Amniotic stem cell (primary cell): Measurements from ENCODE around the gene PHACTR1.
A peak's percentile ranks its signal among the peaks of the same experiment; 100 is the strongest.
"Not testable (repeated sequence)": the region's sequence is repeated elsewhere in the genome, so short reads cannot be mapped to it uniquely, and the experiment has no call there.

Experiments
- DNase-seq: peaks from one replicate; lab custom pipeline; 2025; lab: John Stamatoyannopoulos, UW

The PHACTR1 gene

GRCh38 chr6:12749531-12750379, 33.2 kb downstream of the PHACTR1 start:
- DNase-seq, result no peak

- DNase-seq, result no peak
These were observed 33.8 kb downstream of the PHACTR1 start for GRCh38 chr6:12750416-12750815.

DNA sequence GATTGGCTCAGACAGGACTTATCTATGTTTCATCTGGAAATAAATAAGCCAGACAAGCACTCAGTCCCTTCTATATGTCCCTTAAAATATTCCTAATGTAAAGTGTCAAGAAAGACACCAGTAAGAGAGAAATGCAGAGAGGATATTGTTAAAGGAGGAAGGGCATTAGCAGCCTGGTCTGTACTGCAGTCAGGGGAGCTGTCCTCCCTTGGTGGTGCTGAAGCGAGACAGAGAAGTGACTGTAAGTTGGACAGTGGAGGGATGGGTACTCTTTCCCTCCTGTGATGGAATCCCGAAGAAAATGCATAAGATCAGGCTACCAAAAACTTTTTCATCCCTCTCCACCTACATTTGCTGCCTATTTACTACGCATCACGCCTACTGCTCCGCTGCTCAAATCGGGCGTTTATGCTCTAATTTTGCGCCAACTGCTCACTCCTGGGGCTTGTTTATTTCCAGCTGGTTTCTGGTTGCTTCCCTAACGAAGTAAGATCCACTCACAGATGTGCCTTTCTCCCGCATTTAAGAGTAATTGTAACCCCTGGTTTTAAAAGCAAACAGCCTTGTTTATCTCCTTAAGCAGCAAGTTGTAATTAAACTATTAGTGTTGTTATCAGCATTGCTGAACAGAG, 35.2 kb downstream of the PHACTR1 start:
- DNase-seq, result peak; percentile 34

- DNase-seq, result no peak
These were observed 36.5 kb downstream of the PHACTR1 start for GRCh38 chr6:12753036-12753435.

DNA sequence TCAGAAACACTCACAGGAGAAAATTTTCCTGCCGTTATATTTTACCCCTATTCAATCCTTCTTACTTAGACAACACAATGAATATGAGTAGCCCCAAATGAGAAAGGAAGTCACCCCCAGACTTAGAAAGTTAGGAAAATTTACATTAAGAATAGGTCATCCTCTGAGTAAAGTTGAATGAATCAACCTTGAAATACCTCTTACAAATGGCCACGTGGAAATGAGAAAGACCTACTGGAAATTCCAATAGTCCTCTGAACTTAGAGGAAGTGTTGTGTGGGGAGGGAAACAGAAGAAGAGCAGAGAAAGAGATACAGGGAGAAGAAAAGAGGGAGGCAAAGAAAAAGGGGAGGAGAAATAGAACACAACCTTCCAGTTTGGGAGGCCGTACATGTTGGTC, 43.7 kb downstream of the PHACTR1 start:
- DNase-seq, result no peak

- no peak for DNase-seq
These were observed 44.3 kb downstream of the PHACTR1 start for GRCh38 chr6:12760911-12761310.

GRCh38 chr6:12761376-12762115, 45.0 kb downstream of the PHACTR1 start:
- no peak for DNase-seq

- DNase-seq, result not testable (repeated sequence)
These were observed 46.3 kb downstream of the PHACTR1 start for GRCh38 chr6:12762731-12763434.

GRCh38 chr6:12766365-12766764, 49.8 kb downstream of the PHACTR1 start:
- DNase-seq, result no peak

DNA sequence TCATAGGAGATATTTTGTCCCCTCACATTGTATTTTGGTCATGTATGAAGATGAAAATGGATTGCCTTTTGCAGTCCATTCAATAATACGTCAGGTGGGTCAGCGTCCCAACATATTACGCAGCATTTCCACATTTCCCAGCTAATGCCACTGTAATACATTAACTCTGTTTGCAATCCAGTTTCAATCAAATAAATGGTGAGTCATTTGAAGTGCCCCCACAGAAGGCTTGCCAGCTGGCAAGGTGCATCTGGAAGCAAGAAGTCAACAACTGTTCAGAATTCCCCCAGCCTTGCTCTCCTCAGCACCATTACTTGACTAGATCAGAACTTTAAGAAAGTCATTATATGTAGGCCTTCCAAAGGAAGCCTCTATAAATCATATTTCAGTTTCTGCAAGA, 50.4 kb downstream of the PHACTR1 start:
- no peak for DNase-seq

GRCh38 chr6:12769556-12770256, 53.1 kb downstream of the PHACTR1 start:
- DNase-seq, result no peak

DNA sequence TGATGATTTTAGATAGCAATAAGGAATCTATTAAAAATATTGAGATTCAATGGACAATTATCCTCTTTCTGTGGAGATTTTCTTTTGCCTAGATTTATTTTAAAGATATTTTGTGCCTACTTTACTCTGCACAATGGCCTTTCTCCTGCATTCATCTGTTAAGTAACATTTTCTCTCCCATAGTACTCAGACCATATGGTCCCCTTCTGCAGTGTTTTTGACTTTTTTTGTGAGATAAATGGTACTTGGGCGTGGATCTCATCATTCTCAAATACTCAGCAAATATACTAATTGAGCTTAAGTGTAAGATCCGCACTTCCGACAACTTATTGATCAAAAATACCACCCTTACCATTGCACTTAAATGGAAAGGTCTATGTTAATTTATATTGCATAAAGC, 55.8 kb downstream of the PHACTR1 start:
- DNase-seq, result no peak

GRCh38 chr6:12776291-12776690, 59.7 kb downstream of the PHACTR1 start:
- no peak for DNase-seq

DNA sequence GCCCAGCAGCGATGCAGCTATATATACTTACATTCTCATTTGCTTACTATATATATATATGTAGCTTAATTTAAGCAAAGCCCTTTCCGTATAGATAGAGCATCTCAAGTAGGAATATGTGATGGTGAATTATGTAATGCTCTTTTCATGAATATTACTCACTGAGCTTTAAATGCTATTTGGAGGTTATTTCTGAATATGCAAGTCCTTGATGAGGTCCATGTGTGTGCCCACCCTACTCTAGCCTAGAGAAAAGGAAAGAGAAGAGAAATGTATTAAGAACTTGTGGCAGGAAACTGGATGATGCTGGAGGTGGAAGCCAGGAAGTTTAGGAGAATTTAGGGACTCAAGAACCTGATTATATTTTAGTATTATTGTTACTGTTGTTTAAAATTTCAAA, 63.2 kb downstream of the PHACTR1 start:
- DNase-seq, result no peak

- no peak for DNase-seq
These were observed 65.6 kb downstream of the PHACTR1 start for GRCh38 chr6:12782136-12782535.

DNA sequence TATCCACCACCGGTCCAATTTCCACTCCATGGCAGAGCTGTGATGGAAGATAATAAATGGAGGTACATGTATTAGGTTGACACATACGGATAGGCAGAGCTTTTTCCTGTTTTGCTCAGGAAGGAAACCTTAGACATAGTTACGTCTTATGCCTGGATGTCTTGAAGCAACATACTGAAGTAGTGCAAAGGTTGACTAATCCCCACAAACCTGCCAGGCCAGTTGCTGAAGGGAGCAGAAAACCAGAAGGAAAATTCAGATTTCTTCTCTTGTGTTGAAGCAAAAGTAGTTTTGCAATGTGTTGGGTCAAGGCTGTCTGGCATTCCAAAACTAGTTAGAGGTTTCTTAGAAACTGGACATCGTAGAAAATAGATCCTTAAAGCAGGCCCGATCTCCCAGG, 68.7 kb downstream of the PHACTR1 start:
- no peak for DNase-seq

DNA sequence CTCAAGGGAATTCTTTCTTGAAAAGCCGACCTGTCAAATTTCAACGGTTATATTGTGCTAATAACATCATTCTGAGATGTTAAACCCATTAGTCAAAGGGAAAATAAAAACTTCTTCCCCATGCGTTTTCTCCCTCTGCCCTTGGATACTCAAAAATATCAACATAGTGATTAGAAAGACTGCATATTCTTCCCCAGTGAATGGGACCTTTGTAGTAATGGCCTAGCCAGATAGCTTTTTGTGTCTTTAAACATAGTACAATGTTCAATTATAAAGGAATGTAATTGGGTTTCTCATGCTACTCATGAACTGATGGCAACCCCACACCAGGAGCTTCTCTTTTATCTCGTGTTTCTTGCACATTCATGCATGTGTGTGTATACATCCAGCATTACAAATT, 69.4 kb downstream of the PHACTR1 start:
- no peak for DNase-seq

GRCh38 chr6:12791371-12791770, 74.8 kb downstream of the PHACTR1 start:
- DNase-seq, result no peak

DNA sequence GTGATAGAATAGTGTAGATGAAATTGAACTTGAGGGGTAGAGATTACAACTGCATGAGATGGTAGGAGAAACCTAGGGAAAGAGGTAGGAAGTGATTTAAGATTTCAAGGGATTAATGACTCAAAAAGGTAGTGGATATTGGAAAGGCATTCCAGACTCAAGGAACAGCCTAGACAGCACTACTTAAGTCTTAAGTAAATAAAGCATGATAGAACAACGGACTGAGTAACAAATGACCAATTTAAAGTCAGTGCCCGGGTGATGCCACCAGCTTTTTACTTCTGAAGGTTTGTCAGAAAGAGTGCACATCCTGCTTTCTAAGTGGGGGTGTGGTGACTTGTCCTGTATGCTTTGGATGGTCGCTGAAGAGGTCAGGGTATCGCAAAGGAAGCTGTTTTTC, 81.8 kb downstream of the PHACTR1 start:
- DNase-seq, result no peak

DNA sequence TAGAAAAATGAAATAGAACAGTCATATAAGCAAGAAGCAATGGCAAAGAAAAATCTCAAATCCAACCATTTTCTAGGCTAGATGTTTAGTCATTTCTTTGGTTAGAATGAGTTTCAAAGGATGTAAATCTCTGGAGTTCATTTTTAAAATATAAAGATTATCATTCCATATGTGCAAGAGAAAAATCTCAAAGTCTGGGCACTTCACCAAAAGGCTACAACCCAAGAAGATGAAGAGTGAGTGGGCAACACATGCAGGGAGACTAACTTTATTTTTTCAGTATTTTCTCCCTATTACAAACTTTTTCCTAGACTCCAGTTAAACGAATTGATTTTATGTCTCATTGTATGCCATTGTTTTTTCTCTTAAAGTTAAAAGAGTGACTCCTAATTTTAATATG, 83.6 kb downstream of the PHACTR1 start:
- no peak for DNase-seq

DNA sequence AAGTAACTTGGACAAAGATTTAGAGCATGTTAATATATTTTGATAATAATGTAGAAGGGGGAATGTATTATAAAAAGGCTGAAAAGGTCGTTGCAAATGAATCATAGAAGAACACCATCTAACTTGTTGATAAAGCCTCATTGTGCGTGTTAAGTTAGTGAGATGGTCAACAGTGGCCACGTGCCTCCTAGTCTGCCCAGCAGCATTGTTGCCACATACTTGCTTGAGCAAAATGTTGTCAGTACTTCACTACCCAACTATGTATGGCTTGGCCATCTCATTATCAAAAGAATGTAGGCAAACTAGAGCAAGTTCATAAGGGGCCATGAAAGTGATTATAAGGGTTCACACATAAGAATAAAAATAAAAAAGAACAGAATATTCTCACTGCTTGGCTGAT, 84.6 kb downstream of the PHACTR1 start:
- no peak for DNase-seq

DNA sequence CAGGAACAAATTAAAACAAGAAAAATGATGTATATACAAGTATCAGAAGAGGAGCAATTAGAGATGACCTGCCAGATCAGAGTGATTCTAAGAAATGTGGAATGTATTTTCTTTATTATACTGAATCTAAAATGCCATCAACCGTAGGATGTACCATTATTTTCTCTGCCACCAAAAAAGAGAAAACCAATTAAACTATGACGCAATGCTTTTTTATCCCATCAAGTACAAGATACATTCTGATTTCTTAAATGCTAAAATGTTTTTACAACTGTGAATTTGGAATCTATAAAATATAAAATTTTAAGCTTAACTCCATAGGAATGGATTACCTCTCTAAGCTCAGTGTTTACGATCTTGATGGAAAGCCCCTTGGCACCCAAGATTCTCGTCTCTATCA, 85.9 kb downstream of the PHACTR1 start:
- DNase-seq, result no peak
